Dermis blood vessel endothelial cell (primary cell): ENCODE results near the gene SLC25A22. TPM values are rescaled to one million over a fixed set of nuclear protein-coding genes. Genes with fewer than 3 reads are reported as not detected.

Experiments
- DNase-seq: peaks from one replicate; pipeline ENCODE4 v3.0.0; 2010
- total RNA-seq: library from RNA; depleted of rRNA; stranded (reverse); fragments of >200 nt; gene quantifications from 2 replicates; pipeline ENCODE4 v1.2.3, GENCODE V29; 2014

SLC25A22 gene
- total RNA-seq, 1 donor from 2014 or later: 7.1 TPM

- DNase-seq: no peak
These were observed 8.8 kb downstream of the SLC25A22 start for GRCh38 chr11:788953-789940.

- DNase-seq: no peak
These were observed 10.0 kb downstream of the SLC25A22 start for GRCh38 chr11:788009-788640.

- DNase-seq: no peak
These were observed 10.9 kb downstream of the SLC25A22 start for GRCh38 chr11:787084-787675.

- DNase-seq: no peak
These were observed 11.6 kb downstream of the SLC25A22 start for GRCh38 chr11:786235-787083.

GRCh38 chr11:783581-784015 is 14.5 kb downstream of the SLC25A22 start:
- DNase-seq: peak; percentile 90

GRCh38 chr11:782264-783174 is 15.6 kb downstream of the SLC25A22 start:
- DNase-seq: no peak

GRCh38 chr11:779955-780532 is 18.0 kb downstream of the SLC25A22 start:
- DNase-seq: no peak

- no peak for DNase-seq
These were observed 18.8 kb downstream of the SLC25A22 start for GRCh38 chr11:778976-779954.

- DNase-seq: peak; percentile 92
These were observed 20.5 kb downstream of the SLC25A22 start, which contains the start of gene GATD1 for GRCh38 chr11:777288-778255. Gene GATD1, minus strand, starts transcription at chr11:777487. Its CDS starts 25 bp downstream, at chr11:777462.

GRCh38 chr11:776561-777287 is 21.4 kb downstream of the SLC25A22 start:
- peak; percentile 53 for DNase-seq

- DNase-seq: no peak
These were observed 21.9 kb downstream of the SLC25A22 start for GRCh38 chr11:776263-776560.

GRCh38 chr11:774873-775592 is 23.0 kb downstream of the SLC25A22 start:
- peak; percentile 69 for DNase-seq

GRCh38 chr11:773830-774229 is 24.3 kb downstream of the SLC25A22 start:
- DNase-seq: no peak

GRCh38 chr11:773425-773824 is 24.7 kb downstream of the SLC25A22 start:
- no peak for DNase-seq

- no peak for DNase-seq
These were observed 25.4 kb downstream of the SLC25A22 start for GRCh38 chr11:772429-773390.
